Measurements from ENCODE around the gene DAAM2. TPM values are rescaled to one million over a fixed set of nuclear protein-coding genes. Genes with fewer than 3 reads are reported as not detected.

The DAAM2 gene
- polyA plus RNA-seq, 1 donor (not counting 4 experiments of a cell fraction or from before 2014, with no cell fraction given), result not detected

DNA sequence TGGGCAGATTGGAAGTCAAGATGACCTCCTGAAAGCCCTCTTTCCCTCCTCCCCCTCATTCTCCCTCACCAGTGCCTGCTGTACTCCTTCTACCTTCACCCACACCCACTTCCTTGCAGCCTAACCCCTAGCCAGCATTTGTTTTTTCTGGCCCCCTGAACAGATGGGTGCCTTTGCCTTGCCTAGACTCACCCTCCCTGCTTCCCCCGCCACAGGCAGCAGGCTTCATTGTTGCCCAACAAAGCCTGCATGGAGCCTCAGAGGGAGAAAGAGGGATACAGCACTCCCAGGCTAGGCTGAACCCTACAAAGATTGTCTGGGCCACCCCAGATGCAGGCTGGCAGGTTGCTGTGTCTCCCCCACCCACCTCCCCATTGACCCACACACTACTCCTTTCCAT, 139.4 kb downstream of the DAAM2 start:
- H3K27ac ChIP-seq (ENCODE audit: control insufficient read depth, insufficient read depth, low read length), result no peak overlapping the region
- H3K9me1 ChIP-seq (ENCODE audit: control insufficient read depth, extremely low read depth, insufficient read depth, low read length), result no peaks in the 10 kb centered on the region
- TF ChIP-seq, protein P1, sequence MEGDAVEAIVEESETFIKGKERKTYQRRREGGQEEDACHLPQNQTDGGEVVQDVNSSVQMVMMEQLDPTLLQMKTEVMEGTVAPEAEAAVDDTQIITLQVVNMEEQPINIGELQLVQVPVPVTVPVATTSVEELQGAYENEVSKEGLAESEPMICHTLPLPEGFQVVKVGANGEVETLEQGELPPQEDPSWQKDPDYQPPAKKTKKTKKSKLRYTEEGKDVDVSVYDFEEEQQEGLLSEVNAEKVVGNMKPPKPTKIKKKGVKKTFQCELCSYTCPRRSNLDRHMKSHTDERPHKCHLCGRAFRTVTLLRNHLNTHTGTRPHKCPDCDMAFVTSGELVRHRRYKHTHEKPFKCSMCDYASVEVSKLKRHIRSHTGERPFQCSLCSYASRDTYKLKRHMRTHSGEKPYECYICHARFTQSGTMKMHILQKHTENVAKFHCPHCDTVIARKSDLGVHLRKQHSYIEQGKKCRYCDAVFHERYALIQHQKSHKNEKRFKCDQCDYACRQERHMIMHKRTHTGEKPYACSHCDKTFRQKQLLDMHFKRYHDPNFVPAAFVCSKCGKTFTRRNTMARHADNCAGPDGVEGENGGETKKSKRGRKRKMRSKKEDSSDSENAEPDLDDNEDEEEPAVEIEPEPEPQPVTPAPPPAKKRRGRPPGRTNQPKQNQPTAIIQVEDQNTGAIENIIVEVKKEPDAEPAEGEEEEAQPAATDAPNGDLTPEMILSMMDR (optimal IDR thresholded peaks at IDR 0.05 in 1 of 3, IDR thresholded peaks at IDR 0.05 in 1 of 3, conservative IDR thresholded peaks at IDR 0.05 in 1 of 3; ENCODE audit: extremely low read depth in 1 of 3, insufficient read depth in 2 of 3, low read length in 3 of 3), result no peak
- TF ChIP-seq EZH2 (IDR thresholded peaks at IDR 0.05; ENCODE audit: low read length), result no peak
- no peaks in the 10 kb centered on the region for H3K79me2 ChIP-seq (ENCODE audit: control insufficient read depth, insufficient read depth, low read length)
- no peaks in the 10 kb centered on the region for H3K9me3 ChIP-seq (ENCODE audit: control insufficient read depth, low read depth, low read length)
- DNase-seq (ENCODE audit: low read depth, low spot score), result no peak
- no peak overlapping the region for H3K4me3 ChIP-seq (ENCODE audit: control insufficient read depth in 2 of 3, extremely low read depth in 1 of 3, insufficient read depth in 2 of 3, low read depth in 1 of 3, low read length in 3 of 3)
- FAIRE-seq, result no peak
- H3K9ac ChIP-seq (ENCODE audit: control insufficient read depth, extremely low read depth, insufficient read depth, low read length), result no peak overlapping the region
- dilution Hi-C loops (cut with MboI; ENCODE audit: extremely low pct_ligation_motif_present, low sequenced_read_pairs), result no loop called here
- no peak overlapping the region for H3K4me2 ChIP-seq (ENCODE audit: control insufficient read depth, extremely low read depth, insufficient read depth, low read depth, low read length)
- H2AFZ ChIP-seq (ENCODE audit: control insufficient read depth, low read length), result no peak overlapping the region
- peaks cover 6% of the 10 kb centered on the region for H3K4me1 ChIP-seq (ENCODE audit: control insufficient read depth, extremely low read depth, insufficient read depth, low read length)
- no peaks in the 10 kb centered on the region for H4K20me1 ChIP-seq (ENCODE audit: control insufficient read depth, extremely low read depth, insufficient read depth, low read length)
- no peaks in the 10 kb centered on the region for H3K36me3 ChIP-seq (ENCODE audit: control insufficient read depth in 2 of 2, extremely low read depth in 1 of 2, insufficient read depth in 2 of 2, low read length in 2 of 2)
- H3K27me3 ChIP-seq (ENCODE audit: control insufficient read depth, extremely low read depth, insufficient read depth, low read length), result peaks cover 5% of the 10 kb centered on the region

DNA sequence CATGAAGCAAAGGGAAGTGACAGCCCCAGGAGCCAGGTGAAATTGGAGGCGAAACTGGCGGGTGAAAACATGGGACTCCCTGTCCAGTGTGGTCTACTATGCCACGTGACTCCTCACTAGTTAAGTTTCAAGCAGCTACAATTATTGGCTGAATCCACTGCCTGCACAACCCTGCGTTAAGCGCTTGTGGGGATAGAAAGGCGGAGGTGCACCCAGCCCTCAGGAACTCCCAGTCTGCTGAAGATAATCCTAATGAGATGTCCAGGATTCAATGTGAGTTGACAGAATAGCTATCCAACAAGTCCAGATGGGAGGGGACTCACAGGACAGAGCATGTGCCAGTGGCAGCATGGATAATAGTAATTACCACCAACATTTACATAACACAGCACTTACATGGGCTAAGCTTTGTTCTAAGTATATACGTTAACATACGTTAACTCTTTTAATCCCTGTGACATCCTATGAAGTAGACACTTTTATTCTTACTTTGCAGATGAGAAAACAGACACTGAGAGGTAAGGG, 140.3 kb downstream of the DAAM2 start:
- dilution Hi-C loops (cut with MboI; ENCODE audit: extremely low pct_ligation_motif_present, low sequenced_read_pairs), result no loop called here
- H3K9me1 ChIP-seq (ENCODE audit: control insufficient read depth, extremely low read depth, insufficient read depth, low read length), result no peaks in the 10 kb centered on the region
- H3K79me2 ChIP-seq (ENCODE audit: control insufficient read depth, insufficient read depth, low read length), result no peaks in the 10 kb centered on the region
- no peak for TF ChIP-seq EZH2 (IDR thresholded peaks at IDR 0.05; ENCODE audit: low read length)
- TF ChIP-seq, protein P1 (optimal IDR thresholded peaks at IDR 0.05 in 1 of 3, IDR thresholded peaks at IDR 0.05 in 1 of 3, conservative IDR thresholded peaks at IDR 0.05 in 1 of 3; ENCODE audit: extremely low read depth in 1 of 3, insufficient read depth in 2 of 3, low read length in 3 of 3), result no peak
- H3K4me3 ChIP-seq (ENCODE audit: control insufficient read depth in 2 of 3, extremely low read depth in 1 of 3, insufficient read depth in 2 of 3, low read depth in 1 of 3, low read length in 3 of 3), result no peak overlapping the region
- H3K9me3 ChIP-seq (ENCODE audit: control insufficient read depth, low read depth, low read length), result no peaks in the 10 kb centered on the region
- H3K9ac ChIP-seq (ENCODE audit: control insufficient read depth, extremely low read depth, insufficient read depth, low read length), result no peak overlapping the region
- H3K27me3 ChIP-seq (ENCODE audit: control insufficient read depth, extremely low read depth, insufficient read depth, low read length), result peaks cover 5% of the 10 kb centered on the region
- no peak for DNase-seq (ENCODE audit: low read depth, low spot score)
- H4K20me1 ChIP-seq (ENCODE audit: control insufficient read depth, extremely low read depth, insufficient read depth, low read length), result no peaks in the 10 kb centered on the region
- H3K4me2 ChIP-seq (ENCODE audit: control insufficient read depth, extremely low read depth, insufficient read depth, low read depth, low read length), result no peak overlapping the region
- H3K36me3 ChIP-seq (ENCODE audit: control insufficient read depth in 2 of 2, extremely low read depth in 1 of 2, insufficient read depth in 2 of 2, low read length in 2 of 2), result no peaks in the 10 kb centered on the region
- H3K27ac ChIP-seq (ENCODE audit: control insufficient read depth, insufficient read depth, low read length), result no peak overlapping the region
- H3K4me1 ChIP-seq (ENCODE audit: control insufficient read depth, extremely low read depth, insufficient read depth, low read length), result peaks cover 3% of the 10 kb centered on the region
- FAIRE-seq, result no peak
- H2AFZ ChIP-seq (ENCODE audit: control insufficient read depth, low read length), result no peak overlapping the region
